ENCODE results near the gene C4A. TPM values are rescaled to one million over a fixed set of nuclear protein-coding genes. Genes with fewer than 3 reads are reported as not detected.

Gene C4A
- total RNA-seq, 1 donor from 2014 or later = 92.1 TPM

DNA sequence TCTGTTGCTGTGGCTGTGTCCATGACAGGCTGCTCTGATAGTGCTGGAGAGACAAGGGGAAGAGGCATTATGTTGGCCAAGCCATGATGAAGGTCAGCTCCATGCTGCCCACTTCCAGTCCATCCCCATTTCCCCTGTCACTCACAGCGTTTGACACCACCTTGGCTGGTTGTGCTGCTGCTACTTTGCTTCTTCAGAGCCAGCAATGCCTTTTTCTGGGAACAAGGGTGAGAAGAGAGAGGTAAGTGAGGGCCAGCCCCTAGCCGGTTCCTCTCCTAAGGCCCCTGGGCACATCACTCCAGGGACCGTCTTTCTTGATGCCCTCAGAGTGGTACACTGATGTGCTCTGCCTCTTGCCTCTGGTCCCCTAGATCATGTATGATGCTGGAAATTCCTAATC is 25.1 kb upstream of the C4A start:
- ATAC-seq (no peak), DNase-seq (ENCODE audit: missing footprints) (peak; percentile 45)
- intact Hi-C loops (cut with DNase I) = loop anchor here (5.0 to 10.0 kb wide), 3 partner anchors 54 to 412 kb away; partner anchors contain the start of genes ATP6V1G2, C6orf47, DDX39B and GPANK1

GRCh38 chr6:31958412-31958740 is 23.5 kb upstream of the C4A start:
- intact Hi-C loops (cut with DNase I) = loop anchor here (5.0 to 10.0 kb wide), 3 partner anchors 56 to 414 kb away; partner anchors contain the start of genes ATP6V1G2, C6orf47, DDX39B and GPANK1
- ATAC-seq (peak; percentile 8), DNase-seq (ENCODE audit: missing footprints) (peak; percentile 55)

GRCh38 chr6:31958741-31959739 is 22.8 kb upstream of the C4A start, which contains the start of the genes NELFE and SKIC2:
NELFE (minus strand) TSS chr6:31958971; CDS start chr6:31958446, 525 bp downstream.
SKIC2 (plus strand) TSS chr6:31959175; CDS start chr6:31959193, 18 bp downstream.
- DNase-seq (ENCODE audit: missing footprints) (peak; percentile 98), ATAC-seq (peak; percentile 99)
- intact Hi-C loops (cut with DNase I) = loop anchor here (1.0 to 10.0 kb wide), 4 partner anchors 14 to 414 kb away; partner anchors contain the start of genes ATP6V1G2, C6orf47, DDX39B and GPANK1

- ATAC-seq = no peak
- DNase-seq (ENCODE audit: missing footprints) = peak; percentile 40
- intact Hi-C loops (cut with DNase I) = no loop called here
Measured at GRCh38 chr6:31961616-31962015, 20.2 kb upstream of the C4A start.

- DNase-seq (ENCODE audit: missing footprints) (peak; percentile 57), ATAC-seq (no peak)
- intact Hi-C loops (cut with DNase I) = no loop called here
Measured at GRCh38 chr6:31963921-31964320, 17.9 kb upstream of the C4A start.

GRCh38 chr6:31965700-31966099 is 16.2 kb upstream of the C4A start:
- ATAC-seq = no peak
- peak; percentile 47 for DNase-seq (ENCODE audit: missing footprints)
- intact Hi-C loops (cut with DNase I) = no loop called here

GRCh38 chr6:31966506-31966905 is 15.4 kb upstream of the C4A start:
- intact Hi-C loops (cut with DNase I) = no loop called here
- DNase-seq (ENCODE audit: missing footprints) (peak; percentile 30), ATAC-seq (no peak)

GRCh38 chr6:31966997-31967925 is 14.6 kb upstream of the C4A start:
- ATAC-seq = no peak
- intact Hi-C loops (cut with DNase I) = no loop called here
- DNase-seq (ENCODE audit: missing footprints) = peak; percentile 45

DNA sequence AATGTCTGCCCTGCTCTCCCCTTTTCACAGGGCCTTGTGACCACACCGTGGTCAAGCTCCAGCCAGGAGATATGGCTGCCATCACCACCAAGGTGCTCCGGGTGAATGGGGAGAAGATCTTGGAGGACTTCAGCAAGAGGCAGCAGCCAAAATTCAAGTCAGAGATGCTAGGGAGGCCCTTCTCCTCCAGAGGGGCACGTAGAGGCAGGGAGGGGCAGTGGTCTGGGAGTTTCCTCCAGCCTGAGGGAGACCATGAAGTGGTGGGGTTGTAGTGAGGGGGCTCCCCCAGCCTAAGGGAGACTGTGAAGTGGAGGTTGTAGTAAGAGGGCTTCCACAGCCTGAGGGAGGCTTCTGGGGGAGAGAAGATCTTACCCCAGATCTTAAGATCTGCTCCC is 13.9 kb upstream of the C4A start:
- intact Hi-C loops (cut with DNase I) = no loop called here
- ATAC-seq (no peak), DNase-seq (ENCODE audit: missing footprints) (no peak)

GRCh38 chr6:31968326-31968725 is 13.5 kb upstream of the C4A start:
- ATAC-seq = no peak
- peak; percentile 46 for DNase-seq (ENCODE audit: missing footprints)
- intact Hi-C loops (cut with DNase I) = no loop called here

DNA sequence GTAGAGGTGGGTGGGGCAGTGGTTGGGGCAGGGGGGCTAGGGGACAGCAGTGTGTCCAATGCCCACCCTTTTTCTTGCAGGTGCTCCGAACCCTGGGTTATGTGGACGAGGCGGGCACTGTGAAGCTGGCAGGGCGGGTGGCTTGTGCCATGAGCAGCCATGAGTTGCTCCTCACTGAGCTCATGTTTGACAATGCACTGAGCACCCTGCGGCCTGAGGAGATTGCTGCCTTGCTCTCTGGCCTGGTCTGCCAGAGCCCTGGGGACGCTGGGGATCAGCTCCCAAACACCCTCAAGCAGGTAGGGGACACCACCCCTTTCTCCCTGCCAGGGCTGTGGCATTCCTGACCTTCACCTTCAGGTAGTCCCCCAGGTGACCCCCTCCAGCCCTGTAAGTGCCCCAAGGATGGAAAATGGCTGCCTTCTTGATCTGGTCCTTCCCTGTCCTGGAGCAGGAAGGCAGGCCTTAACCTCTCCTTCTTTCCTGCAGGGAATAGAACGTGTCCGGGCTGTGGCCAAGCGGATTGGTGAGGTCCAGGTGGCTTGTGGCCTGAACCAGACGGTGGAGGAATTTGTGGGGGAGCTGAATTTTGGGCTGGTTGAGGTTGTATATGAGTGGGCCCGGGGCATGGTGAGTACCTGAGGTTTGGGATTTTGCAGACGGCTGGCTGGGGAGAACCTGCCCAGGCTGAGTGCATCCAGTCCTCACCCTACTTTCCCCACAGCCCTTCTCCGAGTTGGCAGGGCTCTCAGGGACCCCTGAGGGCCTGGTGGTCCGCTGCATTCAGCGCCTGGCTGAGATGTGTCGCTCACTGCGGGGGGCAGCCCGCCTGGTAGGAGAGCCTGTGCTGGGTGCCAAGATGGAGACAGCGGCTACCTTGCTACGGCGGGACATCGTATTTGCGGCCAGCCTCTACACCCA is 12.8 kb upstream of the C4A start:
- ATAC-seq (no peak), DNase-seq (ENCODE audit: missing footprints) (peak; percentile 54)
- intact Hi-C loops (cut with DNase I) = no loop called here

DNA sequence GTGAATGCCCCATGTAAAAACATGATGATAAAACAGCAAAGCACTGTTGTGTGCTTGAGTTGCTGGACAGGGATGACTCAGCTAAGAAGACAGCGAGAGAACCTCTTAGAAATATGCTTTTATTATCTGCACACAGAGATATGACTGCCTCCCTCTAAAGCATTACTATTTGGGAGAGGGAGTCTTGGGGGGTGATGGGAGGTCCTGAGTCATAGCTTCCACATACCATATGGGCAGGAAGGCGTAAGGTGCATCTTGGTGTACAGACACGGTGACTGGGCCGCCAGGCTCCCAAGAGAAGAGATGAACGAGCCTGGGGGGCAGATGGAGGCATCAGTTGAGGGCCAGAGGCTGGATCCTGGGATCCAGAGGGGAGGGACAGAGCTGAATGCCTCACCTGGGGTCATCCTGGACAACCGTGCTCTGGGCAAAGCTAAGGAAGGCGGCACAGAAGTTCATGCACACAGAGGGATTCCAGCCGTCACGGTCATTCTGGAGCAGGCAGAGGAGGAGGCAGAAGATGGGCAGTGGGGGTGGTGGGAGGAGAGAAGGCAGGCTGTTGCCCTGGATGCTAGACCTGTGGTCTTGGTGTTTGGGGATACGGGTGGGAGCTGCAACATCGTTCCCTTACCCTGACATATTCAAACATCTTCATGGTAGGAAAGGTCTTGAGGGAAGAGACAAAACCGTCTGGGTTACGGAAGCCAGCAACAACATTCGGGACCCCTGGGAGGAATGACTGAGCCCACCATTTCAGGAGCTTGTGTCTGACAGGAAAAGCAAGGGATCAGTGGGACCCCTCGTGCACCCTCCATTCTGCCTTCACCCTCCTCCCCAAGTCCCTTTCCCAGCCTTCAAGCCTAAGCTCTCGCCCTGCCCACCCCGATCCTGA is 11.9 kb upstream of the C4A start:
- no peak for ATAC-seq
- intact Hi-C loops (cut with DNase I) = loop anchor here (10.0 kb wide), 1 partner anchor 1005 kb away; no protein-coding TSS in a partner anchor
- DNase-seq (ENCODE audit: missing footprints) = peak; percentile 11

GRCh38 chr6:31970604-31971271 is 11.1 kb upstream of the C4A start:
- ATAC-seq = no peak
- intact Hi-C loops (cut with DNase I) = loop anchor here (10.0 kb wide), 1 partner anchor 1004 kb away; no protein-coding TSS in a partner anchor
- DNase-seq (ENCODE audit: missing footprints) = peak; percentile 53

DNA sequence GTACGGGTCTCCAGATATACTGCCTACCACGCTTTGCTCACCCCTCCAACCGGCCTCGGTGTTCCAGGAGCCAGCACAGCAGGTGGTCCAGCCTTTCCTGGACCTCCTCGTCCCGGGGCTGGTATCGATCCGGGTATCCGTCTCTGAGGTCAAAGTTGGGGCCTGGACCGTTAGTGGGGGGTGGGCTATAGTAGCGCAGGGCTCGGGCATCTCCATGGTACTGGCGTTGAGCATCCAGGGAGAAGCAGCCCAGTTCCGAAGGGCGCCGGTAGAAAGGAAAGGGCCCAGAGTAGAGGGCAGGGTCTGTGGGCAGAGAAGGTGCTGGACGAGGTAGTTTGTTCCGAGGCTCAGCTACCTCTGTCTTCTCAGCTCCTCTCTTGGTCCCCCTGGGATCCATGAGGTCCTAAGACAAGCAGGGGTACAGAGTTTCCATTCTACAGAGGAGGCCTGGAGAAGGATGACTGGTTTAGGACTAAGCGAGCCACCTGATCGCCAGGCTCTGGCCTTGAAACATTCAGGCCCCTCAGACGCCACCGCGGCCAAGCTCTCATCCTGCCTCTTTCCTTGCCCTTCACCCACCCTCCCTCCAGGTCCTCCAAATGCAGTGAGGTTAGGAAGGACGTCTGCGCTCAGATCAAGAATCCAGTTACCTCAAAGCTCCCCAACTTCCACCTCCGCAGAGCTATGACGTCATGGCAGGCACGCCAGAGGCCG is 10.4 kb upstream of the C4A start:
- intact Hi-C loops (cut with DNase I) = loop anchor here (10.0 kb wide), 1 partner anchor 1003 kb away; no protein-coding TSS in a partner anchor
- DNase-seq (ENCODE audit: missing footprints) (peak; percentile 49), ATAC-seq (peak; percentile 1)

DNA sequence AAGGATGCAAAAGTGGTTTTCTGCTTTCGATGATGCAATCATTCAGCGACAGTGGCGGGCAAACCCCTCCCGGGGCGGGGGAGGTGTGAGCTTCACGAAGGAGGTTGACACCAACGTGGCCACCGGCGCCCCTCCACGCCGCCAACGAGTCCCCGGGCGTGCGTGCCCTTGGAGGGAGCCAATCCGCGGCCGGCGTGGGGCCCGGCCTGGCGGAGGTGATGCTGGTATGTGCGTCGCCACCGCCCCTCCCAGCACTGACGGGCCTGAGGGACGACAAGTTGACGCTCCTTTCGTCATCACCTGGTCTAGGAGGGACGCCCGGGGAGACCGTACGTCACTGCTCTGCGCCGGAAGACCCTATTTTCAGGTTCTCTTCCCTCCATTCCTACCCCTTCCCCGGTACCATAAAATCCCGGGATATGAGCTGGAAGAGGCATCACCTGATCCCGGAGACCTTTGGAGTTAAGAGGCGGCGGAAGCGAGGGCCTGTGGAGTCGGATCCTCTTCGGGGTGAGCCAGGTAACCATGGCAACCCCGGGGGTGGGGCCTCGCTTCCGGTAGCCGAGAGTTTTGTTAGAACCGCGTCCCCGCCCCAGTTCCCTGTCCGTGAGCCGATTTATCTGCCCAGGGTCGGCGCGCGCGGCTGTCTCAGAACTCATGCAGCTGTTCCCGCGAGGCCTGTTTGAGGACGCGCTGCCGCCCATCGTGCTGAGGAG is 9.7 kb upstream of the C4A start, which contains the start of gene DXO:
DXO (minus strand) TSS at position 146 of the 716 bp plus-strand sequence. CDS start 463 bp downstream, outside the sequence.
- DNase-seq (ENCODE audit: missing footprints) = peak; percentile 98
- intact Hi-C loops (cut with DNase I) = loop anchor here (10.0 kb wide), 1 partner anchor 1003 kb away; no protein-coding TSS in a partner anchor

More for the DNA sequence above, 9.7 kb upstream of the C4A start, which contains the start of gene DXO:
- ATAC-seq = peak; percentile 96
